NOMO-1 (cell line): ENCODE results near the gene SLC5A8.

ENCODE experiments used
- DNase-seq, 2 experiments: peaks; one replicate each; lab custom pipeline; 2025; ENCODE audit not compliant: unreplicated experiment in 2 of 2; lab: John Stamatoyannopoulos, UW

The SLC5A8 gene

GRCh38 chr12:101209319-101210302 lies at the start of gene SLC5A8:
Gene SLC5A8, minus strand, starts transcription at chr12:101210238. Its CDS starts 390 bp downstream, at chr12:101209848.
- DNase-seq, result no peak

GRCh38 chr12:101257357-101257756 lies 47.3 kb upstream of the SLC5A8 start:
- no peak for DNase-seq

GRCh38 chr12:101256266-101256665 lies 46.2 kb upstream of the SLC5A8 start:
- DNase-seq, result no peak

GRCh38 chr12:101243616-101244015 lies 33.6 kb upstream of the SLC5A8 start:
- no peak for DNase-seq

- no peak for DNase-seq
Measured at GRCh38 chr12:101243074-101243473, 33.0 kb upstream of the SLC5A8 start.

- DNase-seq, result no peak
Measured at GRCh38 chr12:101238800-101239329, 28.8 kb upstream of the SLC5A8 start.

- no peak for DNase-seq
Measured at GRCh38 chr12:101238306-101238705, 28.3 kb upstream of the SLC5A8 start.

GRCh38 chr12:101235686-101236085 lies 25.6 kb upstream of the SLC5A8 start:
- no peak for DNase-seq

- peak; percentile 2 to 6 for DNase-seq
Measured at GRCh38 chr12:101231636-101232035, 21.6 kb upstream of the SLC5A8 start.

- DNase-seq, result no peak
Measured at GRCh38 chr12:101230547-101230946, 20.5 kb upstream of the SLC5A8 start.

- no peak for DNase-seq
Measured at GRCh38 chr12:101229841-101230241, 19.8 kb upstream of the SLC5A8 start.

GRCh38 chr12:101221301-101221700 lies 11.3 kb upstream of the SLC5A8 start:
- no peak for DNase-seq

GRCh38 chr12:101216810-101217209 lies 6.8 kb upstream of the SLC5A8 start:
- no peak for DNase-seq

- DNase-seq, result no peak
Measured at GRCh38 chr12:101207086-101207780, 2.8 kb downstream of the SLC5A8 start.

- DNase-seq, result no peak
Measured at GRCh38 chr12:101204602-101205304, 5.3 kb downstream of the SLC5A8 start.

- DNase-seq, result no peak
Measured at GRCh38 chr12:101200824-101201223, 9.2 kb downstream of the SLC5A8 start.

- DNase-seq, result no peak
Measured at GRCh38 chr12:101200145-101200544, 9.9 kb downstream of the SLC5A8 start.

- DNase-seq, result peak; percentile 31 to 68
Measured at GRCh38 chr12:101186291-101186690, 23.7 kb downstream of the SLC5A8 start.

- no peak for DNase-seq
Measured at GRCh38 chr12:101181776-101182175, 28.3 kb downstream of the SLC5A8 start.

GRCh38 chr12:101174541-101174940 lies 35.5 kb downstream of the SLC5A8 start:
- DNase-seq, result no peak

- DNase-seq, result no peak
Measured at GRCh38 chr12:101173197-101173749, 36.8 kb downstream of the SLC5A8 start.
